ENCODE data around the gene CDK5R1. TPM values are rescaled to one million over a fixed set of nuclear protein-coding genes. Genes with fewer than 3 reads are reported as not detected.

CDK5R1 gene
- total RNA-seq, 2 experiments from 2014 or later: 12.4 to 13.1 TPM

DNA sequence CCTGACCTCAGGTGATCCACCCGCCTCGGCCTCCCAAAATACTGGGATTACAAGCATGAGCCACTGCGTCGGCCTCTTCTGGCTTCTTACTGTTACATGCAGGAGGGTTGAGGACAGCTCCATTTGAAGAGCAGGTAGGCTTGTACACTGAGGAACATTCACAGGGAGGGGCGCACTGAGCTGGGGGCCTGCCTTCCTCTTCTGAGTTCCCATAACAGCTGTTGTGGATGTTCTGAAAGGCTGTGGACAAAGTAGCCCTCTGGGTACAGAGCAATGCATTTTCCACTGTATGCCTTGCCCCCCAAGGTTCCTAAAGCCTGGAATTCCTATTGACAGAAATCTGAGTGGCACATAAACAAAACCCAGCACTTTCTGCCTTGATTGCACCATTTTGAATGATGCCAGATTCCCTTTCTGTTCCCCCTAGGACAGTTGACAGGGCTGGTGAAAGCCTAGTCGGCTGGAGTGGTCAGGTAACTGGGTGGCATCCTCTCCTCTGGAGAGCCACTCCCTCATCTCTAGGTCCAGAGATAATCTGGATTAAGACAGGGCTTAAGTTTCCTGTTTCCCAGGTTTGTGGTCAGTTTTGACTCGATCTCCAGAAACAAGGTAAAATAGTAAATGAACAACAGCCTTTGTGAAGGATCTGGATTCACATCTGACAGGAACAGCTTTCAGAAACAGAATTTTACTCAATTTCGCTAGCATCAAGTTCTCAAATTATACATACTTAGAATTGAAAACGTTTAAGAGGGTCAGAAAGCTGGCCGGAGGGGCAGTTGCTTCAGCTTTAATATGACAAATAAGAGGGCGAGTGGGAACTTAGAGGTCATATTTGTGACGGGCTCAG, 1.3 kb upstream of the CDK5R1 start:
- intact Hi-C loops (cut with micrococcal nuclease): loop anchor here (2.0 to 5.0 kb wide), 4 partner anchors 17 to 392 kb away; partner anchors contain the start of gene MYO1D
- Mint-ChIP-seq H3K27ac (peak overlapping the region; percentile 18), H3K36me3 (peaks cover 42% of the 10 kb centered on the region), H3K27me3 (no peaks in the 10 kb centered on the region), H3K4me3 (peak overlapping the region; percentile 54), H3K9me3 (no peaks in the 10 kb centered on the region), H3K4me1 (ENCODE audit: low read depth) (peaks cover 39% of the 10 kb centered on the region)
- CTCF ChIA-PET: interaction anchor here (0.6 to 12.0 kb wide), 6 partner anchors 24 to 173 kb away, joined by 3 to 102 read pairs (median 8); partner anchors contain the start of gene PSMD11
- no peak for DNase-seq
- POLR2A ChIA-PET: interaction anchor here (2.2 to 6.7 kb wide), 3 partner anchors 34 to 41 kb away, joined by 8 to 38 read pairs (median 19); partner anchors contain the start of gene PSMD11

DNA sequence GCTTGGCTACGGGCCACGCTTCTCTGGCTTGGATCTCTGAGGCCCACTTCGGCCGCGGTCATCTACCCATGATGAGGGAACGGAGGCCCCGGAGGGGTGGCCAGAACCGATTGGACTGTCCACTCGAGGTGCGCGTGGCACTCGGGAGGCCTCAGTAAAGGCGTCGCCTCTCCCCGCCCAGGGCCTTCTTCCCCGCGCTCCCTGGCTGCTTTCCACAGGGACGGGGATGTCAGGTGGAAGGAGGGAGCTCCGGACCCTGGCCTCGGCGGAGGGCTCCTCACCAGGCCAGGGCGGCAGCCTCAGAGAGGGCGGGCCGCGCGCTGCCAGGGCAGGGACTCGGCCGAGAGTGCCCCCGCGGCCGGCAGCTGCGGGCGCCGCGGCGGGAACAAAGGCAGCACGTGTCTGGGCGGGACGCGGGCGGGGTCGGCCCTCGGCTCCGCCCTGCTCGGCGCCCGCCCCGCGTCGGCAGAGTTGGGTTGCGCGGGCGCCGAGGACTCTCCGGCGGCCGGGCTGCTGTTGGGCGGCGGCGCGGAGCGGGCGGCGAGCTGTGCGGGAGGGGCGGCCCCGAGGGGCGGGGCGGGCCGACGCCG, 587 bp upstream of the CDK5R1 start:
- Mint-ChIP-seq H3K27me3 (no peaks in the 10 kb centered on the region), H3K4me1 (ENCODE audit: low read depth) (peaks cover 46% of the 10 kb centered on the region), H3K27ac (peak overlapping the region; percentile 18), H3K4me3 (peak overlapping the region; percentile 54), H3K9me3 (no peaks in the 10 kb centered on the region), H3K36me3 (peaks cover 39% of the 10 kb centered on the region)
- ChIA-PET POLR2A (interaction anchor here (2.2 to 6.7 kb wide), 4 partner anchors 31 to 41 kb away, joined by 8 to 38 read pairs (median 15); partner anchors contain the start of gene PSMD11), CTCF (interaction anchor here (0.6 to 12.0 kb wide), 13 partner anchors 18 to 391 kb away, joined by 3 to 102 read pairs (median 4); partner anchors contain the start of genes MYO1D and PSMD11)
- DNase-seq: peak; percentile 73
- intact Hi-C loops (cut with micrococcal nuclease): loop anchor here (2.0 to 5.0 kb wide), 3 partner anchors 17 to 391 kb away; partner anchors contain the start of gene MYO1D

DNA sequence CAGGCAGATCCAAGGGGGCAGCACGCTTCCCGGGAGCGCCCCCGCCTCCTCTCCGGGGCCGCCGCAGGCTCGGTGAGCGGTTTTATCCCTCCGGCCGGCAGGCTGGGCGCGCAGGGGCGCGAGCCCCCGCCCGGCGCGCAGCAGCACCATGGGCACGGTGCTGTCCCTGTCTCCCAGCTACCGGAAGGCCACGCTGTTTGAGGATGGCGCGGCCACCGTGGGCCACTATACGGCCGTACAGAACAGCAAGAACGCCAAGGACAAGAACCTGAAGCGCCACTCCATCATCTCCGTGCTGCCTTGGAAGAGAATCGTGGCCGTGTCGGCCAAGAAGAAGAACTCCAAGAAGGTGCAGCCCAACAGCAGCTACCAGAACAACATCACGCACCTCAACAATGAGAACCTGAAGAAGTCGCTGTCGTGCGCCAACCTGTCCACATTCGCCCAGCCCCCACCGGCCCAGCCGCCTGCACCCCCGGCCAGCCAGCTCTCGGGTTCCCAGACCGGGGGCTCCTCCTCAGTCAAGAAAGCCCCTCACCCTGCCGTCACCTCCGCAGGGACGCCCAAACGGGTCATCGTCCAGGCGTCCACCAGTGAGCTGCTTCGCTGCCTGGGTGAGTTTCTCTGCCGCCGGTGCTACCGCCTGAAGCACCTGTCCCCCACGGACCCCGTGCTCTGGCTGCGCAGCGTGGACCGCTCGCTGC, 832 bp downstream of the CDK5R1 start:
- Mint-ChIP-seq H3K9me3 (no peaks in the 10 kb centered on the region), H3K36me3 (peaks cover 32% of the 10 kb centered on the region), H3K4me3 (peak overlapping the region; percentile 87), H3K4me1 (ENCODE audit: low read depth) (peaks cover 53% of the 10 kb centered on the region), H3K27ac (peak overlapping the region; percentile 86), H3K27me3 (no peaks in the 10 kb centered on the region)
- ChIA-PET CTCF (interaction anchor here (0.8 to 12.0 kb wide), 15 partner anchors 16 to 429 kb away, joined by 3 to 102 read pairs (median 4); partner anchors contain the start of genes MYO1D and PSMD11), POLR2A (interaction anchor here (0.7 to 6.7 kb wide), 8 partner anchors 16 to 137 kb away, joined by 3 to 38 read pairs (median 6); partner anchors contain the start of gene PSMD11)
- intact Hi-C loops (cut with micrococcal nuclease): loop anchor here (1.0 to 5.0 kb wide), 4 partner anchors 15 to 390 kb away; partner anchors contain the start of gene MYO1D
- DNase-seq: peak; percentile 48

DNA sequence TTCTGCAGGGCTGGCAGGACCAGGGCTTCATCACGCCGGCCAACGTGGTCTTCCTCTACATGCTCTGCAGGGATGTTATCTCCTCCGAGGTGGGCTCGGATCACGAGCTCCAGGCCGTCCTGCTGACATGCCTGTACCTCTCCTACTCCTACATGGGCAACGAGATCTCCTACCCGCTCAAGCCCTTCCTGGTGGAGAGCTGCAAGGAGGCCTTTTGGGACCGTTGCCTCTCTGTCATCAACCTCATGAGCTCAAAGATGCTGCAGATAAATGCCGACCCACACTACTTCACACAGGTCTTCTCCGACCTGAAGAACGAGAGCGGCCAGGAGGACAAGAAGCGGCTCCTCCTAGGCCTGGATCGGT, 1.4 kb downstream of the CDK5R1 start:
- Mint-ChIP-seq H3K27ac (peak overlapping the region; percentile 86), H3K9me3 (no peaks in the 10 kb centered on the region), H3K36me3 (peaks cover 32% of the 10 kb centered on the region), H3K4me3 (peak overlapping the region; percentile 87), H3K4me1 (ENCODE audit: low read depth) (peaks cover 58% of the 10 kb centered on the region), H3K27me3 (no peaks in the 10 kb centered on the region)
- ChIA-PET CTCF (interaction anchor here (1.1 to 12.0 kb wide), 9 partner anchors 16 to 428 kb away, joined by 3 to 102 read pairs (median 6); partner anchors contain the start of genes MYO1D and PSMD11), POLR2A (interaction anchor here (1.0 to 6.7 kb wide), 7 partner anchors 15 to 71 kb away, joined by 3 to 38 read pairs (median 3); partner anchors contain the start of gene PSMD11)
- intact Hi-C loops (cut with micrococcal nuclease): loop anchor here (5.0 kb wide), 2 partner anchors 41 to 389 kb away; partner anchors contain the start of gene MYO1D
- no peak for DNase-seq

DNA sequence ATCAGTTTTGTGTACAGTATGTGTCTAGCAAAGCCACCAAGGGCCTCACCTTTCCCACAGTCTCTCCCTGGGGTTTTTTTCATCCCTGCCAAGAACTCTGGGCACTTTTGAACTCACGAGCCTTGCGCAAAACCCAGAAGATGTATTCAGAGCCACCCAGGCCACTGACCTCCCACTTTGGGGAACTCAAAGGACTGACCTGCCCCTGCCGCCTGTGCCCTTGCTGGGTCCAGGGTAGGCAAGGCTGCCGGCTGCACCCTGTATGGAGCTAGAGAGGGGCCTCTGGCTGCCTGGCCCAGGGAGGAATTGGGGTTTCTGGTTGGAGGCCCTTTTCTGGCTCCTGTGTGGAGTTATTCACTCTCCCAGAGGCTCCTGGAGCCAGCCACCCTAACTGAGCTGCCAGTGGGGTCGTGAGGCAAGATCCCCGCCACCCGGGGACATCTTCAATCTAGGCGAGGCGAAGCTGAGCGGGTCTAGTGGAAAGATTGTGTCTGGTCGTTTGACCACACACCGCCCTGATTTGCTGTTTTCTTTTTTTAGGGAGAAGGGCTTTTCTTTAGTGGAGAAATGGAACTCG, 1.9 kb downstream of the CDK5R1 start:
- no peak for DNase-seq
- Mint-ChIP-seq H3K36me3 (peaks cover 32% of the 10 kb centered on the region), H3K27me3 (no peaks in the 10 kb centered on the region), H3K9me3 (no peaks in the 10 kb centered on the region), H3K4me1 (ENCODE audit: low read depth) (peaks cover 62% of the 10 kb centered on the region), H3K4me3 (peak overlapping the region; percentile 87), H3K27ac (peak overlapping the region; percentile 86)
- ChIA-PET POLR2A (interaction anchor here (0.5 to 6.7 kb wide), 8 partner anchors 15 to 247 kb away, joined by 3 to 38 read pairs (median 3); partner anchors contain the start of gene PSMD11), CTCF (interaction anchor here (0.8 to 12.0 kb wide), 8 partner anchors 12 to 388 kb away, joined by 3 to 102 read pairs (median 5); partner anchors contain the start of genes MYO1D and PSMD11)
- intact Hi-C loops (cut with micrococcal nuclease): loop anchor here (1.0 to 5.0 kb wide), 3 partner anchors 41 to 389 kb away; partner anchors contain the start of gene MYO1D

DNA sequence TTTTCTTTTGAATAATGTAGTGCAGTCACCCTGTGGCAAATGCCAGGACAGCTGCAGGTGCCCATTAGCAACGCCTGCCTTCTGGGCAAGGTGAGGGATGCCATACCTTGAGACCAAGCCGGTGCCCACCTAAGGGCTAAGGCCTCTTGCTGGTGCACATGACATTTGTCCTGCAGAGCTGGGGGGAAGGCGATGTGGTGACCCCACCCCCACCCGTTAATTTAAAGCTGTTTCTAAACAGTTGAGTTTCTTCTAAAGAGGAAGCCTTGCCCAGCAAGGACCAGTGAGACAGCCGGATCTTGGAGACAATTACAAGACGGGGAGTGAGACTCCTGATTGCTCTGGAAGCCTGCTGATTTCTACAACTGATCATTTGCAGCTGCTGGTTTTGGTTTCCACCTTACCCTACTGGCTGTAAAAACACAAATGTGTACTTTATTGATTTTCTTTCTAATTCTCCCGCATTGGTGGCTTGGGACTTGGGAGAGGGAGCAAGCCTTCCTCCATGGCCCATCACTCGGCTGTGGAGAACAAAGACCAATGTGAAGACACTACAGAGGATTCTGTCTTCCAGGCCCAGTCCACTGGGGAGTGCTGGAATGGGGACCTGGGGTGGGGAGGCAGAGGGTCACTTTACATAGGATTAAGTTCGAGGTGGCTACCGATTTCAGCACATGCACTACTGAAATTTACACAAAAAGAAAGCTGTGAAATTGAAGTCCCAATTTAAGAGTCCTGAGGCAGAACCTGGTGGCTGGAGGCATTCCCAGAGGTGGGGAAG, 2.7 kb downstream of the CDK5R1 start:
- ChIA-PET POLR2A (interaction anchor here (0.6 to 6.7 kb wide), 4 partner anchors 14 to 62 kb away, joined by 3 to 38 read pairs (median 3); no protein-coding TSS in a partner anchor), CTCF (interaction anchor here (0.8 to 12.0 kb wide), 8 partner anchors 12 to 387 kb away, joined by 3 to 102 read pairs (median 4); partner anchors contain the start of genes MYO1D and PSMD11)
- Mint-ChIP-seq H3K27me3 (no peaks in the 10 kb centered on the region), H3K4me3 (peak overlapping the region; percentile 87), H3K36me3 (peaks cover 32% of the 10 kb centered on the region), H3K9me3 (no peaks in the 10 kb centered on the region), H3K4me1 (ENCODE audit: low read depth) (peaks cover 68% of the 10 kb centered on the region), H3K27ac (peak overlapping the region; percentile 86)
- intact Hi-C loops (cut with micrococcal nuclease): loop anchor here (1.0 to 5.0 kb wide), 3 partner anchors 42 to 388 kb away; partner anchors contain the start of gene MYO1D
- DNase-seq: no peak

DNA sequence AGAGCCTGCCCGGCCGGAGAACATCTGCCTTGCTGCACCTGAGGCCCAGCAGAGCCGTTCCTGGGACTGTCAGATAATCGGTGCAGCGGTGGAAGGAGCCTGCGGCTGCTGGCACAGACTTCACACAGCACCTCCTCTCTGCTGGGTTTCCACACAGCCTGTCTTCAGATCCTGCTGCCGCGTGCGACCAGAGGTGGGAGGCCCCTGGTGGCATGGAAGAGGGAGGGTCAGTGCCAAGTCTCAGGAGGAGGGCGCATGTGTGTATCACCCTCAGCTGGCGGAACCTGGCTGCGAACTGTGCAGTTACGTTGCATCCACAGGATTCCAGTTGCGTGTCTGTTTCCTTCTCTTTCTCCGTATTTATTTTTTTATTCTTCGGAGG, 3.3 kb downstream of the CDK5R1 start:
- peaks cover 32% of the 10 kb centered on the region for H3K36me3 Mint-ChIP-seq
- CTCF ChIA-PET: interaction anchor here (1.1 to 12.0 kb wide), 4 partner anchors 13 to 387 kb away, joined by 4 to 102 read pairs (median 10); partner anchors contain the start of gene MYO1D
- peak; percentile 51 for DNase-seq

DNA sequence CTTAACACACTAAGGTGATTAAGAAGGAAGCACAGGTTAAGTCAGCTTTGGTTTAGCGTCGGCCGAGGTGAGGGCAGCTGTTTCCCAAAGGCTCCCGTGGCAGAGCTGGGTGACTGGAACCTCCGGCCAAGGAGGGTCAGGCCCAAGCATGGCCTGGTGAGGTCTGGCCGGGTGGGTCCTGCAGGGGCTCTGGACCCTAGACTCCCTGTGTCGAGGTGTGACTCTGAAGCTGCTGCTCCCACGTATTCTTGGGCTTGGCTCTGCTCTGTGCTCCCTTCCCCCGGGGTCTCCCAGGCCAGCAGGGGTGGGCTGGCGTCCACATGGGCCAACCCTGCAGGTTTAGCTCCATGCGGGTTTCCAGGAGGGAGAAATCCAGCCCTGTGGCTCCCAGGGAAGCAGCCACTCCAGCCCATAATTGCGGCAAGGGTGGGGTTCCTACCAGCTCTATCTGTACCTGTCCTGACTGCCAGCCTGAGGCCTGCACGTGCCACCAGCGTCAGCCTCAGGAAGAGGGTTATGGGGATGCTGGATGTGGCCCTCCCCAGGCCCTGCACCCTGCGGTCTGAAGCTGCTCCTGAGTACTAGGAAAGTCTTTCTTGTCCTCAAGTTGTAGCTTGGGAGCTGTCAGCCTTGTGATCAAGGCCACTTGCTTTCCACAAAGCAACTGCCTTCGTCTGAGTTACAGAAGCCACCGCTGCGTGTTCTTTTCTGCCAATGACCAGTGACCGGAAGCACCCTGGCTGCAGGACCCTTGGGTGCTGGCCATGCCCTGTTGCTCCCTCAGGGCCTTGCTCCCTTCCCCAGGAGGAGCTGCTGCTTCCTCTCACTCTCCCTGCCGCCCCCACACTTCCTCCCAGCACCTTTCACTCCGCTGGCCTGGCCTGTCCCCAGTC, 4.8 kb downstream of the CDK5R1 start:
- POLR2A ChIA-PET: interaction anchor here (1.4 to 6.7 kb wide), 3 partner anchors 26 to 32 kb away, joined by 5 to 38 read pairs (median 9); no protein-coding TSS in a partner anchor
- CTCF ChIA-PET: interaction anchor here (1.2 to 12.0 kb wide), 7 partner anchors 12 to 168 kb away, joined by 4 to 102 read pairs (median 5); partner anchors contain the start of gene PSMD11
- peak overlapping the region; percentile 87 for H3K4me3 Mint-ChIP-seq
- H3K27me3 Mint-ChIP-seq: no peaks in the 10 kb centered on the region
- no peaks in the 10 kb centered on the region for H3K9me3 Mint-ChIP-seq
- H3K36me3 Mint-ChIP-seq: peaks cover 32% of the 10 kb centered on the region
- peak overlapping the region; percentile 78 for H3K27ac Mint-ChIP-seq
- intact Hi-C loops (cut with micrococcal nuclease): loop anchor here (1.0 kb wide), 2 partner anchors 12 to 32 kb away; no protein-coding TSS in a partner anchor
- peaks cover 66% of the 10 kb centered on the region for H3K4me1 Mint-ChIP-seq (ENCODE audit: low read depth)
- peak; percentile 69 for DNase-seq

More for the DNA sequence above, 3.3 kb downstream of the CDK5R1 start:
- Mint-ChIP-seq H3K4me1 (ENCODE audit: low read depth) (peaks cover 70% of the 10 kb centered on the region), H3K9me3 (no peaks in the 10 kb centered on the region), H3K27me3 (no peaks in the 10 kb centered on the region), H3K4me3 (peak overlapping the region; percentile 87), H3K27ac (peak overlapping the region; percentile 86)
- intact Hi-C loops (cut with micrococcal nuclease): no loop called here
- POLR2A ChIA-PET: interaction anchor here (1.4 to 6.7 kb wide), 2 partner anchors 27 to 34 kb away, joined by 5 to 38 read pairs; no protein-coding TSS in a partner anchor

DNA sequence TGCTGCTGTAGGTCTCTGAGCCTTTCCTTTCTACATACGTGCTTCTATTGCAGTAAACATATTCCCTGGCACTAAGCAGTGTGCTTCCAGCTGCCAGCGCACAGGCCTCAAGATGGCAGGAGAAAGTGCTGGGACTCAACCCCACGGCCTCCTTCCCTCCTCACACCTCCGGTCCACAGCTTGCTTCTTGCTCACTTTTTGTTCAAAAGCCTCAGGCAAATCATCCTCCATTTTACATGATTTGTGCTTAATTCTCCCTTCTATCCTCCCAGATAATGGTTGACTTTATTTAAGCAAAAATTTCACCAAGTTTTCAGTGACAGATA, 5.4 kb downstream of the CDK5R1 start:
- H3K4me3 Mint-ChIP-seq: peak overlapping the region; percentile 87
- peak overlapping the region; percentile 78 for H3K27ac Mint-ChIP-seq
- H3K9me3 Mint-ChIP-seq: no peaks in the 10 kb centered on the region
- intact Hi-C loops (cut with micrococcal nuclease): loop anchor here (1.0 kb wide), 1 partner anchor 31 kb away; no protein-coding TSS in a partner anchor
- H3K4me1 Mint-ChIP-seq (ENCODE audit: low read depth): peaks cover 66% of the 10 kb centered on the region
- ChIA-PET POLR2A (interaction anchor here (1.8 kb wide), 1 partner anchor 31 kb away, joined by 9 read pairs; no protein-coding TSS in a partner anchor), CTCF (interaction anchor here (1.2 to 12.0 kb wide), 6 partner anchors 26 to 167 kb away, joined by 4 to 102 read pairs (median 6); partner anchors contain the start of gene PSMD11)
- no peak for DNase-seq
- H3K36me3 Mint-ChIP-seq: peaks cover 32% of the 10 kb centered on the region
- H3K27me3 Mint-ChIP-seq: no peaks in the 10 kb centered on the region
